GM18861 (cell line): ENCODE measurements around the gene CFAP141.

Source experiments
- ATAC-seq: cut with Tn5 transposase; IDR thresholded peaks from one replicate; pipeline ENCODE4 v1.9.1; 2021; ENCODE audit not compliant: unreplicated experiment

CFAP141 gene

DNA sequence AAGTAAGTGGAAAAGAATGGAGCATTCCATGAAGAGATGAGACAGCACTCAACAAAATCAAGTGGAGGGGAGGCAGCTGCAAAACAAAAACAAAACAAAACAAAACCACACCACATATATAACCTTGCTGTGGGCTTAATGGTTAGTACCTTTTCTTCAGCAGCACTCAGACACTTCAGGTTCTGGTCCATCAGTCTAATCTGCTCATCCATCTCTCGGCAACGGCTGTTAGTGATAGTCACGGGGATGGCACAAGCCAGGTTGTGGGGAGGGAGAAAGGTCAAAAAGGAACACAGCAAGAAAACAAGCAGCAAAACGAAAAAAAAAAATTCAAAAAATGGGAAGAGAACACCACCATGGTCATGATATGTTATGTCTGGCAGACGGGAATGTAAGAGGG is 34.3 kb downstream of the CFAP141 start:
- no peak for ATAC-seq

- no peak for ATAC-seq
Measured at GRCh38 chr1:154171223-154171583, 34.9 kb downstream of the CFAP141 start.

DNA sequence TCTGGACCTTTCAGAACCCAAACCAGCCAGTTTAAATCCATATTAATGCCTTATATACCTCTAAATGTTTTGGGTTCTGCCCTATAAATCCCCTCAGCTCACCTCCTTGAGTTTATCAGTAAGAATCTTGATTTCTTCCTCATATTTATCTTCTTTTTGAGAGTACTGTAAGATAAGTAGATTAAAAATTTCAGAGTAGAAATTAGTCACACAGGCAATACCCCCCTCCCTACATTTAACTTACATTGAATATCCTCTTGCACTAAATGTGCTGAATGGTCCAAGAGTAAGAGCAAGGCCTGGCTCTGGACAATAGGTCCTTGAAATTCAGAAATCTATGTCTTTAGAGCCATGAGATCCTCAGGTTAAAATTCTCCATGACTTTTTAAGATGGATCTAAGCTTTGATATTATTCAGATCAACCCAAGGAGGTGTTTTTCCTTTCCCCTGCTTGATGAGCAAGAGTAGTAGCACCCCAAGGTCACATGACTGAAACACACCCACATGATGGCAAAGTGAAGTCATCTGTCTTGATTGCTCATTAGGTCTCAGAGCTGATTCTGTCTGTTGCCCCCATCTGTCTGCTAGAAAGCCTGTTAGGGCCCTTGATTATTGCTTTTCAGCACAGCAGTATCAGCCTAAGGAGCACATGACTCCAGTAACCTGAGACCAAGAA is 35.4 kb downstream of the CFAP141 start:
- no peak for ATAC-seq

DNA sequence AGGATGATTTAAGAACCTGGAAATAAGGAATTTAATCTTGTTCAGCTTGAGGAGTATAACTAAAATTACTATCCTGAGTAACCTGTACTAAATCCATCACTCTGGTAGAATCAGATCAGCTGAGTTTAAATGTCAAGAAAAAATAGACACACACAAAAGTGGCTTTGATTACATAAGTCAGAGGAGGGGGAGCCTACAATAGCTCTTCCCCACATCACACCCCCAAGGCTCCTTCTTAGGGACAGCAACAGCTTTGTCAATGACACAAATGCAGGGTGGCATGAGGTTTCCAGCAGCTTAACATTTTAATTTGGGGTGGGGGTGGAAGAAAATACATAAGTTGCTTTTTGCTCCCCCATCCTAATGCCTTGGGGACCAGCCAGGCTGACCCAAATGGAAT is 38.7 kb downstream of the CFAP141 start:
- ATAC-seq = no peak

DNA sequence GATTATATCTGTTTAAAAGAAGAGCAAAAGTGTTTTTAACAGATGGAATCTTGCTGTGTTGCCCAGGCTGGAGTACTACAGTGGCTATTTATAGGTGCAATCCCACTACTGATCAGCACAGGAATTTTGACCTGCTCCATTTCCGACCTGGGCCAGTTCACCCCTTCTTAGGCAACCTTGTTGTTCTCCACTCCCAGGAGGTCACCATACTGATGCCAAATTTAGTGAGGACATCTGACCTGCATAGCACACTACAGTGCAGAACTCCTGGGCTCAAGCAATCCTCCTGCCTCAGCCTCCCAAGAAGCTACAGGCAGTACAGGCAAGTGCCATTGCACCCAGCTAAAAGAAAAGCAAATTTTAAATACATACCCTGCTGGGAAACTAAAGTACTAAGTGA is 39.9 kb downstream of the CFAP141 start:
- ATAC-seq = no peak

DNA sequence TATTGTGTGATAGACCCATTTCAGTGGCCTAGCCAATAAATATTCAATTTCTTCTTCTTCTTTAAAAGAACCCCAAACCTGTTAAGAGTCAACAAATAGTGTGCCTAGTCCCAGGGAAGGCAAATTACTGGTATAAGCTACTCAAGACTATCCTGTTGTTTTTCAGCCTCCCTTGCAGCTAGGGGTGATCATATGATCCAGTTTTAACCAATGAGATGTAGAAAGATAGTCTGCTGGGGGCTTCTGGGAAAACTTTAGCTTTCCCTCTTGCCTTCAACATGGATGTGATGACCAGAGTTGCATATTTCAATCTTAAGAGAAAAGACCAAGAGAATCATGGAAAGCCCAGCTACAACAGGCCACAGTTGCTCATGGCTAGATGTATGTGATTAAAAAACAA is 46.6 kb downstream of the CFAP141 start:
- ATAC-seq = no peak

- no peak for ATAC-seq
Measured at GRCh38 chr1:154158307-154159125, 47.6 kb downstream of the CFAP141 start.

GRCh38 chr1:154157520-154158306 is 48.4 kb downstream of the CFAP141 start:
- ATAC-seq = no peak

DNA sequence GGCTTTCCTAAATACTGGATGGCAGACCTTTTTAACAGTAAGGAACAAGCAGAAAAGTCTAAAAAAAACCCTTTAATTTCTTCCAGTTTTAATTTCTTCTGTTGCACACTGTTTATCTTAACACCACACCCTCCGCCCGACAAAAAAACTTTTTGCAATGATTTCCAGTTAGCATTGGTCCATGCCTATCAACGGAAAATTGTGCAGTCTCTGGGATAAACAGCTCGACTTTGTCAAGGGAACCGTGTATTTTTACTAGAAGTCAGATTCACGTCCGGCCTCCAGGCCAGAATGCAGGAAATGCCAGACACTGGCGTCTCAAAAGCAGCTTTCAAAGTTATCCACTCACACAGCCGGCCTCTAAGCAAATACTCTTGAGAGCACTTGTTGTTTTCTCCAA is 50.9 kb downstream of the CFAP141 start:
- no peak for ATAC-seq

DNA sequence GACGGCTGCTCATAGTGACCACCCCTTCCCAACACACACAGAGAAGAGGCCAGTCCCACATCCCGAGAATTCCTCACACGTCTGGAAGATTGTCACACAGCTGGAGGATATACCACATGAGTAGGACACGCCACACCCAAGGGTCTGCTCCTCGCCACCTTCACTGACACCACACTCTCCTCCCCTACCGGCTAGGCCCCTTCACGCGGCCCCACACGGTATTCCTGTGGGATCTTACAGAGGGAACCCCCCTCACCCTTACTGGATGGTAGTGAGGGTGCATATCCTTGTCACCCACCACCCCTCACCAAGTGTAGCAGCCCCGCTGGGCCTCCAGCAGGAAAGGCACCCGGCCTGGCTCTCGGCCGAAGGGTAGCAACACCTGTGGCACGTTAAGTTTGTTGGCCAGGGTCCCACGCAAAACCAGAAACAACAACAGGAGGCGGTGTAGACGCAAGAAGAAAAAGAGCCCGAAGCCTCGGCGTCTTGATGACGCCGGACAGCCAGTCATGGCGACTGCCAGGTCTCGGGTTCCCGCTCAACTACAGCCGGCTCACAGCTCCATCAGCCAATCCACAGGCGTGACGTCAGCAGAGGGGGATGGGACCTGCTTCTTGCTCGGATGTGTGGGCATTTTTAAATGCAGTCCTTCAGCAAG is 51.5 kb downstream of the CFAP141 start, which contains the start of gene NUP210L:
TSS of gene NUP210L (minus strand) at position 540 of the 658 bp plus-strand sequence.
- ATAC-seq = no peak

- no peak for ATAC-seq
Measured at GRCh38 chr1:154154053-154154452, 52.1 kb downstream of the CFAP141 start.

DNA sequence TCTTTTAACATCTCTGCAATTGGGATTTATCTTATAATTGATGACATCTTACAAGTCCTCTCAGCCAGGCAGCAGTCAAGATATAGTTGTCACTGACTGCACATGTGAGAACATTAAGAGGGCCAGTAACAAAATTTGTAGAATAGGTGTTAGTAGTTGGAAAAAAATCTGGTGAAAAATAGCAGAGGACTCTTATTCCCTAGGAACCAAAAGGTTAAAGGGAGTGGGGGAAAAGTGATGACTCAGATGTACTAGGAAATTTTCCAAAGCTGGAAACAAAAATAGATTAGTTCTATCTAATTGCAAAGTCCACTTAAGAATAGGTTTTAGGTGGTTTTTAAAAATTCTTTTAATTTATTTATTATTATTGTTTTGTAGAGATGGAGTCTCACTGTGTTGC is 54.8 kb downstream of the CFAP141 start:
- ATAC-seq = no peak
